GM23338 (cell line): ENCODE results near the gene SEMA5A. TPM values are rescaled to one million over a fixed set of nuclear protein-coding genes. Genes with fewer than 3 reads are reported as not detected.

Experiments used
- ATAC-seq: fragments of 200-7000 bp; cut with Tn5 transposase; 3 replicates; pipeline ENCODE4 v1.9.1; 2020
- DNase-seq: peaks from one replicate; pipeline ENCODE4 v3.0.0-alpha.2; 2015; ENCODE audit warnings: low spot score
- H2AFZ ChIP-seq: fragments of 200-600 bp; sonication (generic); 2 replicates; pipeline ENCODE4 v1.8.0; 2016; ENCODE audit warnings: antibody characterized with exemption, mild to moderate bottlenecking, moderate library complexity
- H3F3A ChIP-seq: fragments of 200-600 bp; sonication (generic); replicated peaks from 2 replicates; pipeline ENCODE4 v1.8.0; 2017; ENCODE audit warnings: antibody characterized with exemption, mixed run types, low read depth
- H3K27ac ChIP-seq: fragments of 200-600 bp; sonication (generic); 2 replicates; pipeline ENCODE4 v1.6.1; 2016; ENCODE audit warnings: low read depth
- H3K27me3 ChIP-seq: fragments of 200-600 bp; sonication (generic); 2 replicates; pipeline ENCODE4 v1.8.0; 2016; ENCODE audit warnings: mild to moderate bottlenecking, mixed run types, moderate library complexity; ENCODE audit not compliant: insufficient read depth
- H3K36me3 ChIP-seq: fragments of 200-600 bp; sonication (generic); 2 replicates; pipeline ENCODE4 v1.8.0; 2016; ENCODE audit warnings: mild to moderate bottlenecking; ENCODE audit not compliant: insufficient read depth
- H3K4me1 ChIP-seq: fragments of 200-600 bp; sonication (generic); 2 replicates; pipeline ENCODE4 v1.8.0; 2016; ENCODE audit warnings: mild to moderate bottlenecking, moderate library complexity; ENCODE audit not compliant: insufficient read depth
- H3K4me2 ChIP-seq: fragments of 200-600 bp; sonication (generic); 2 replicates; pipeline ENCODE4 v1.7.1; 2017; ENCODE audit warnings: mixed run types
- H3K4me3 ChIP-seq: fragments of 200-600 bp; sonication (generic); 2 replicates; pipeline ENCODE4 v1.6.1; 2016; ENCODE audit warnings: mixed run types
- H3K79me2 ChIP-seq: fragments of 200-600 bp; sonication (generic); replicated peaks from 2 replicates; pipeline ENCODE4 v1.8.0; 2017; ENCODE audit warnings: mild to moderate bottlenecking; ENCODE audit not compliant: insufficient read depth
- H3K9me2 ChIP-seq: fragments of 200-600 bp; sonication (generic); 2 replicates; pipeline ENCODE4 v1.8.0; 2017; ENCODE audit not compliant: insufficient read depth
- H4K20me1 ChIP-seq: fragments of 200-600 bp; sonication (generic); replicated peaks from 2 replicates; pipeline ENCODE4 v1.8.0; 2017; ENCODE audit warnings: mild to moderate bottlenecking; ENCODE audit not compliant: insufficient read depth
- H3K27ac Mint-ChIP-seq: 2 replicates; pipeline ENCODE4 v1.8.0; 2020; ENCODE audit warnings: inconsistent platforms, mild to moderate bottlenecking, moderate library complexity, mixed read lengths
- H3K27me3 Mint-ChIP-seq: 3 replicates; pipeline ENCODE4 v1.8.0; 2022; ENCODE audit warnings: low read depth, mild to moderate bottlenecking, moderate library complexity, mixed read lengths, inconsistent platforms; ENCODE audit not compliant: insufficient read depth, poor library complexity
- H3K36me3 Mint-ChIP-seq: 3 replicates; pipeline ENCODE4 v1.8.0; 2021; ENCODE audit warnings: low read depth, mild to moderate bottlenecking, inconsistent platforms, moderate library complexity, mixed read lengths
- H3K4me1 Mint-ChIP-seq: 3 replicates; pipeline ENCODE4 v1.8.0; 2020; ENCODE audit warnings: mild to moderate bottlenecking, inconsistent platforms, mixed read lengths
- H3K4me3 Mint-ChIP-seq: 3 replicates; pipeline ENCODE4 v1.8.0; 2021; ENCODE audit warnings: moderate library complexity, mild to moderate bottlenecking, inconsistent platforms, mixed read lengths
- H3K9me3 Mint-ChIP-seq: 3 replicates; pipeline ENCODE4 v1.8.0; 2020; ENCODE audit warnings: moderate library complexity, mild to moderate bottlenecking, inconsistent platforms, mixed read lengths
- CTCF ChIP-seq, 2 experiments: fragments of 200-600 bp in 1 of 2; sonication (generic) in 1 of 2; conservative IDR thresholded peaks; 2 replicates each; pipeline versions ENCODE4 v1.5.1 to v1.6.1; 2016 to 2017; ENCODE audit warnings: antibody characterized with exemption in 2 of 2, low read depth in 2 of 2, mild to moderate bottlenecking in 2 of 2, moderate library complexity in 1 of 2
- ETS1 ChIP-seq: IDR thresholded peaks from 2 replicates; pipeline ENCODE4 v1.6.1; 2016; ENCODE audit warnings: antibody characterized with exemption
- EZH2 ChIP-seq: fragments of 200-600 bp; sonication (generic); IDR thresholded peaks from one replicate; pipeline ENCODE4 v1.8.0; 2017; ENCODE audit warnings: antibody characterized with exemption, mild to moderate bottlenecking, low read depth; ENCODE audit not compliant: unreplicated experiment
- EZH2phosphoT487 ChIP-seq: fragments of 200-600 bp; sonication (generic); IDR thresholded peaks from one replicate; pipeline ENCODE4 v1.8.1; 2018; ENCODE audit warnings: antibody characterized with exemption; ENCODE audit not compliant: unreplicated experiment
- JUNB ChIP-seq: IDR thresholded peaks from one replicate; pipeline ENCODE4 v1.6.1; 2016; ENCODE audit warnings: antibody characterized with exemption; ENCODE audit not compliant: unreplicated experiment
- POLR2AphosphoS5 ChIP-seq: IDR thresholded peaks from 2 replicates; pipeline ENCODE4 v1.6.1; 2016; ENCODE audit warnings: antibody characterized with exemption, low read depth
- REST ChIP-seq: IDR thresholded peaks from one replicate; pipeline ENCODE4 v1.6.1; 2018; ENCODE audit warnings: antibody characterized with exemption; ENCODE audit not compliant: unreplicated experiment
- STAT1 ChIP-seq: IDR thresholded peaks from one replicate; pipeline ENCODE4 v1.6.1; 2016; ENCODE audit warnings: antibody characterized with exemption; ENCODE audit not compliant: unreplicated experiment
- ZNF114 ChIP-seq: fragments of 250-450 bp; sonication (Bioruptor Pico); IDR thresholded peaks from 2 replicates; pipeline ENCODE4 v1.5.0; 2020; ENCODE audit warnings: mild to moderate bottlenecking, moderate library complexity
- ZNF331 ChIP-seq: fragments of 250-450 bp; sonication (Bioruptor Pico); IDR thresholded peaks from 2 replicates; pipeline ENCODE4 v1.5.0; 2020; ENCODE audit warnings: low read depth, mild to moderate bottlenecking, moderate library complexity
- ZNF462 ChIP-seq: fragments of 250-450 bp; sonication (Bioruptor Pico); IDR thresholded peaks from 2 replicates; pipeline ENCODE4 v1.5.0; 2020; ENCODE audit warnings: mild to moderate bottlenecking, moderate library complexity
- polyA plus RNA-seq: library from polyadenylated mRNA; unstranded; fragments of >200 nt; fragmentation: Nextera tagmentation; extraction: Ambion mirVana; gene quantifications from 2 replicates; pipeline ENCODE4 v1.2.1, GENCODE V29; 2016
- total RNA-seq: library from RNA; depleted of rRNA; stranded (reverse); fragments of >200 nt; shearing (Covaris generic); gene quantifications from 2 replicates; pipeline ENCODE4 v1.2.3, GENCODE V29; 2014

SEMA5A gene
- total and polyA plus RNA-seq, 2 experiments from 2014 or later = 2.1 to 8.1 TPM

GRCh38 chr5:9474219-9475002 is 71.5 kb downstream of the SEMA5A start (continued):
- TF ChIP-seq CTCF (conservative IDR thresholded peaks at IDR 0.05; ENCODE audit: low read depth in 2 of 2) (no peak), ZNF114 (CRISPR knock-in tag) (no peak), ZNF331 (CRISPR knock-in tag) (no peak), EZH2phosphoT487 (no peak), REST (no peak), POLR2AphosphoS5 (no peak), STAT1 (no peak), ETS1 (no peak), EZH2 (no peak)

- no peak overlapping the region; the same call in 1 of the 2 replicates for H3K27ac Mint-ChIP-seq
- H3K27me3 ChIP-seq = no peaks in the 10 kb centered on the region
- H3K27me3 Mint-ChIP-seq = peaks cover 3% of the 10 kb centered on the region
- H3K4me3 ChIP-seq = no peak overlapping the region
- H2AFZ ChIP-seq = no peak overlapping the region
- no peak overlapping the region for H3K27ac ChIP-seq
- DNase-seq (no peak), ATAC-seq (no peak)
- no peaks in the 10 kb centered on the region for H3K4me1 Mint-ChIP-seq
- no peaks in the 10 kb centered on the region for H4K20me1 ChIP-seq
- H3K9me3 Mint-ChIP-seq = peaks cover 19% of the 10 kb centered on the region
- no peak overlapping the region for H3K4me3 Mint-ChIP-seq
- no peaks in the 10 kb centered on the region; the same call in 1 of the 2 replicates for H3K36me3 ChIP-seq
- H3F3A ChIP-seq = no peaks in the 10 kb centered on the region
- H3K79me2 ChIP-seq = no peaks in the 10 kb centered on the region
- no peak overlapping the region for H3K4me2 ChIP-seq
- no peaks in the 10 kb centered on the region; the same call in 1 of the 2 replicates for H3K4me1 ChIP-seq
- 0 out of 2 replicates have a peak, but pooled peaks cover 5% of the 10 kb centered on the region for H3K9me2 ChIP-seq
- H3K36me3 Mint-ChIP-seq = peaks cover 17% of the 10 kb centered on the region
- TF ChIP-seq POLR2AphosphoS5 (no peak), ZNF462 (CRISPR knock-in tag) (no peak), JUNB (no peak)
Measured at GRCh38 chr5:9473624-9474023, 72.3 kb downstream of the SEMA5A start.
